Measurements from ENCODE around the gene CDK8.

The CDK8 gene

GRCh38 chr13:26390203-26390602, 136.3 kb downstream of the CDK8 start:
- TF ChIP-seq YY1 (IDR thresholded peaks at IDR 0.05; ENCODE audit: low read depth): no peak
- no peak for TF ChIP-seq EGR1 (IDR thresholded peaks at IDR 0.05)
- TF ChIP-seq CREB1 (IDR thresholded peaks at IDR 0.05; ENCODE audit: low read depth): no peak
- no peak for TF ChIP-seq USF1 (IDR thresholded peaks at IDR 0.05)
- TF ChIP-seq MAX (IDR thresholded peaks at IDR 0.05): no peak
- TF ChIP-seq CEBPB (IDR thresholded peaks at IDR 0.05): no peak
- no peak for TF ChIP-seq TEAD4 (IDR thresholded peaks at IDR 0.05)
- no peak for TF ChIP-seq TCF12 (IDR thresholded peaks at IDR 0.05; ENCODE audit: low read depth)
- TF ChIP-seq TAF1 (IDR thresholded peaks at IDR 0.05; ENCODE audit: low read depth): no peak
- TF ChIP-seq FOXM1 (IDR thresholded peaks at IDR 0.05; ENCODE audit: borderline replicate concordance, low read depth): no peak
- no peak for TF ChIP-seq ZBTB7A (IDR thresholded peaks at IDR 0.05; ENCODE audit: low read depth)
- no peak for TF ChIP-seq RAD21 (IDR thresholded peaks at IDR 0.05; ENCODE audit: low read depth)
- TF ChIP-seq EP300 (IDR thresholded peaks at IDR 0.05; ENCODE audit: borderline replicate concordance): no peak
- no peak for TF ChIP-seq NFIC (IDR thresholded peaks at IDR 0.05)
- TF ChIP-seq, protein P1, sequence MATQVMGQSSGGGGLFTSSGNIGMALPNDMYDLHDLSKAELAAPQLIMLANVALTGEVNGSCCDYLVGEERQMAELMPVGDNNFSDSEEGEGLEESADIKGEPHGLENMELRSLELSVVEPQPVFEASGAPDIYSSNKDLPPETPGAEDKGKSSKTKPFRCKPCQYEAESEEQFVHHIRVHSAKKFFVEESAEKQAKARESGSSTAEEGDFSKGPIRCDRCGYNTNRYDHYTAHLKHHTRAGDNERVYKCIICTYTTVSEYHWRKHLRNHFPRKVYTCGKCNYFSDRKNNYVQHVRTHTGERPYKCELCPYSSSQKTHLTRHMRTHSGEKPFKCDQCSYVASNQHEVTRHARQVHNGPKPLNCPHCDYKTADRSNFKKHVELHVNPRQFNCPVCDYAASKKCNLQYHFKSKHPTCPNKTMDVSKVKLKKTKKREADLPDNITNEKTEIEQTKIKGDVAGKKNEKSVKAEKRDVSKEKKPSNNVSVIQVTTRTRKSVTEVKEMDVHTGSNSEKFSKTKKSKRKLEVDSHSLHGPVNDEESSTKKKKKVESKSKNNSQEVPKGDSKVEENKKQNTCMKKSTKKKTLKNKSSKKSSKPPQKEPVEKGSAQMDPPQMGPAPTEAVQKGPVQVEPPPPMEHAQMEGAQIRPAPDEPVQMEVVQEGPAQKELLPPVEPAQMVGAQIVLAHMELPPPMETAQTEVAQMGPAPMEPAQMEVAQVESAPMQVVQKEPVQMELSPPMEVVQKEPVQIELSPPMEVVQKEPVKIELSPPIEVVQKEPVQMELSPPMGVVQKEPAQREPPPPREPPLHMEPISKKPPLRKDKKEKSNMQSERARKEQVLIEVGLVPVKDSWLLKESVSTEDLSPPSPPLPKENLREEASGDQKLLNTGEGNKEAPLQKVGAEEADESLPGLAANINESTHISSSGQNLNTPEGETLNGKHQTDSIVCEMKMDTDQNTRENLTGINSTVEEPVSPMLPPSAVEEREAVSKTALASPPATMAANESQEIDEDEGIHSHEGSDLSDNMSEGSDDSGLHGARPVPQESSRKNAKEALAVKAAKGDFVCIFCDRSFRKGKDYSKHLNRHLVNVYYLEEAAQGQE (IDR thresholded peaks at IDR 0.05; ENCODE audit: low read depth): no peak

GRCh38 chr13:26400545-26400944, 146.6 kb downstream of the CDK8 start:
- TF ChIP-seq YY1 (IDR thresholded peaks at IDR 0.05; ENCODE audit: low read depth) (no peak), NFIC (IDR thresholded peaks at IDR 0.05) (no peak), RAD21 (IDR thresholded peaks at IDR 0.05; ENCODE audit: low read depth) (no peak), USF1 (IDR thresholded peaks at IDR 0.05) (no peak), FOXM1 (IDR thresholded peaks at IDR 0.05; ENCODE audit: borderline replicate concordance, low read depth) (no peak), EGR1 (IDR thresholded peaks at IDR 0.05) (no peak), TAF1 (IDR thresholded peaks at IDR 0.05; ENCODE audit: low read depth) (no peak), ZBTB7A (IDR thresholded peaks at IDR 0.05; ENCODE audit: low read depth) (no peak), MAX (IDR thresholded peaks at IDR 0.05) (no peak), EP300 (IDR thresholded peaks at IDR 0.05; ENCODE audit: borderline replicate concordance) (no peak), CEBPB (IDR thresholded peaks at IDR 0.05) (no peak)
- TF ChIP-seq, protein P1 (IDR thresholded peaks at IDR 0.05; ENCODE audit: low read depth): no peak

DNA sequence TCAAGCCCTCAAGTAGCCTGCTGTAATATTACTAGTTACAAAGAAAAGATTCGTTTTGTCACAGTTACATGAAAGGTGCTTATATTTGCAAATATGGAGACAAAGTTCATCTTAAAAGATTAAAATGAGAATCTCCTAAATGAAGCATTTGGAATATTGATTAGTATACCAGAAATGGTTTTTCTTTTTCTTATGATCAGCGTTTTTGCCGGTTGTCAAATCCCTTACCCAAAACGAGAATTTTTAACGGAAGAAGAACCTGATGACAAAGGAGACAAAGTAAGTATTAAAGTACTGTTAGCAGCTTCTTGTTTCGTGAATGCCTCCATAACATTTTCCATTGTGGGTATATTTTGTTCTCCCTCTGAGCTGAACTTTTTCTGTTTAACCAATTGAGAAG, 147.1 kb downstream of the CDK8 start:
- no peak for TF ChIP-seq USF1 (IDR thresholded peaks at IDR 0.05)
- no peak for TF ChIP-seq TEAD4 (IDR thresholded peaks at IDR 0.05)
- no peak for TF ChIP-seq TAF1 (IDR thresholded peaks at IDR 0.05; ENCODE audit: low read depth)
- no peak for TF ChIP-seq EP300 (IDR thresholded peaks at IDR 0.05; ENCODE audit: borderline replicate concordance)
- no peak for TF ChIP-seq TCF12 (IDR thresholded peaks at IDR 0.05; ENCODE audit: low read depth)
- no peak for TF ChIP-seq ZBTB7A (IDR thresholded peaks at IDR 0.05; ENCODE audit: low read depth)
- TF ChIP-seq FOXM1 (IDR thresholded peaks at IDR 0.05; ENCODE audit: borderline replicate concordance, low read depth): no peak
- TF ChIP-seq EGR1 (IDR thresholded peaks at IDR 0.05): no peak
- no peak for TF ChIP-seq CREB1 (IDR thresholded peaks at IDR 0.05; ENCODE audit: low read depth)
- TF ChIP-seq NFIC (IDR thresholded peaks at IDR 0.05): no peak
- TF ChIP-seq CEBPB (IDR thresholded peaks at IDR 0.05): no peak
- TF ChIP-seq RAD21 (IDR thresholded peaks at IDR 0.05; ENCODE audit: low read depth): no peak
- no peak for TF ChIP-seq YY1 (IDR thresholded peaks at IDR 0.05; ENCODE audit: low read depth)
- no peak for TF ChIP-seq MAX (IDR thresholded peaks at IDR 0.05)

GRCh38 chr13:26401578-26402021, 147.7 kb downstream of the CDK8 start:
- TF ChIP-seq CREB1 (IDR thresholded peaks at IDR 0.05; ENCODE audit: low read depth) (no peak), RAD21 (IDR thresholded peaks at IDR 0.05; ENCODE audit: low read depth) (no peak), TEAD4 (IDR thresholded peaks at IDR 0.05) (no peak), NFIC (IDR thresholded peaks at IDR 0.05) (no peak), FOXM1 (IDR thresholded peaks at IDR 0.05; ENCODE audit: borderline replicate concordance, low read depth) (no peak), TAF1 (IDR thresholded peaks at IDR 0.05; ENCODE audit: low read depth) (no peak), MAX (IDR thresholded peaks at IDR 0.05) (no peak)

- TF ChIP-seq NFIC (IDR thresholded peaks at IDR 0.05) (no peak), CREB1 (IDR thresholded peaks at IDR 0.05; ENCODE audit: low read depth) (no peak), FOXM1 (IDR thresholded peaks at IDR 0.05; ENCODE audit: borderline replicate concordance, low read depth) (no peak), RAD21 (IDR thresholded peaks at IDR 0.05; ENCODE audit: low read depth) (no peak), MAX (IDR thresholded peaks at IDR 0.05) (no peak), ZBTB7A (IDR thresholded peaks at IDR 0.05; ENCODE audit: low read depth) (no peak), EGR1 (IDR thresholded peaks at IDR 0.05) (no peak), EP300 (IDR thresholded peaks at IDR 0.05; ENCODE audit: borderline replicate concordance) (no peak), CEBPB (IDR thresholded peaks at IDR 0.05) (no peak), YY1 (IDR thresholded peaks at IDR 0.05; ENCODE audit: low read depth) (no peak), USF1 (IDR thresholded peaks at IDR 0.05) (no peak), TCF12 (IDR thresholded peaks at IDR 0.05; ENCODE audit: low read depth) (no peak), TEAD4 (IDR thresholded peaks at IDR 0.05) (no peak), TAF1 (IDR thresholded peaks at IDR 0.05; ENCODE audit: low read depth) (no peak)
- TF ChIP-seq, protein P1 (IDR thresholded peaks at IDR 0.05; ENCODE audit: low read depth): no peak
Measured at GRCh38 chr13:26406791-26407190, 152.9 kb downstream of the CDK8 start.

Measured in Ishikawa (cell line).